ENCODE data around the gene CPNE5. TPM values are rescaled to one million over a fixed set of nuclear protein-coding genes. Genes with fewer than 3 reads are reported as not detected.

Gene CPNE5
- total RNA-seq, 1 experiment from 2014 or later = 0.37 TPM

- Histone ChIP-seq H2AFZ (no peak overlapping the region), H3K27ac (no peak overlapping the region), H3K4me1 (replicated peaks; ENCODE audit: insufficient read depth) (peaks cover 18% of the 10 kb centered on the region), H4K20me1 (ENCODE audit: insufficient read depth) (no peaks in the 10 kb centered on the region), H3K79me2 (ENCODE audit: low read depth) (no peaks in the 10 kb centered on the region), H3K27me3 (ENCODE audit: insufficient read depth, low read depth) (no peaks in the 10 kb centered on the region), H3F3A (ENCODE audit: insufficient read depth, low read depth) (peaks cover 20% of the 10 kb centered on the region), H3K9me3 (ENCODE audit: insufficient read depth, low read depth) (no peaks in the 10 kb centered on the region), H3K4me3 (no peak overlapping the region), H3K36me3 (ENCODE audit: low read depth) (no peaks in the 10 kb centered on the region), H3K9me2 (ENCODE audit: insufficient read depth) (no peaks in the 10 kb centered on the region), H3K4me2 (no peak overlapping the region)
- intact Hi-C loops (cut with micrococcal nuclease; ENCODE audit: unreplicated experiment) = no loop called here
- no peak for DNase-seq
- TF ChIP-seq EZH2 (IDR thresholded peaks at IDR 0.05; ENCODE audit: low read depth) = no peak
- TF ChIP-seq CTCF (conservative IDR thresholded peaks at IDR 0.05) = no peak
- ChIA-PET POLR2A (ENCODE audit: unreplicated experiment) (no interaction called here), CTCF (interaction anchor here (0.6 to 3.3 kb wide), 9 partner anchors 11 to 448 kb away, joined by 3 to 17 read pairs (median 3); partner anchors contain the start of gene CDKN1A)
- no TSS peak for BruUV-seq (replicated peaks)
Observed at GRCh38 chr6:36765190-36765589, 74.1 kb downstream of the CPNE5 start.

- no TSS peak for BruUV-seq (replicated peaks)
- Histone ChIP-seq H3K36me3 (ENCODE audit: low read depth) (no peaks in the 10 kb centered on the region), H3K4me2 (no peak overlapping the region), H3K27ac (no peak overlapping the region), H4K20me1 (ENCODE audit: insufficient read depth) (no peaks in the 10 kb centered on the region), H3K79me2 (ENCODE audit: low read depth) (no peaks in the 10 kb centered on the region), H3K9me3 (ENCODE audit: insufficient read depth, low read depth) (no peaks in the 10 kb centered on the region), H3F3A (ENCODE audit: insufficient read depth, low read depth) (no peaks in the 10 kb centered on the region), H3K4me3 (no peak overlapping the region), H3K4me1 (replicated peaks; ENCODE audit: insufficient read depth) (no peaks in the 10 kb centered on the region), H2AFZ (no peak overlapping the region), H3K9me2 (ENCODE audit: insufficient read depth) (no peaks in the 10 kb centered on the region), H3K27me3 (ENCODE audit: insufficient read depth, low read depth) (no peaks in the 10 kb centered on the region)
- CTCF ChIA-PET = interaction anchor here (0.6 kb wide), 2 partner anchors 152 to 547 kb away, joined by 6 to 9 read pairs; no protein-coding TSS in a partner anchor
- POLR2A ChIA-PET (ENCODE audit: unreplicated experiment) = no interaction called here
- no peak for DNase-seq
- intact Hi-C loops (cut with micrococcal nuclease; ENCODE audit: unreplicated experiment) = no loop called here
- TF ChIP-seq CTCF (conservative IDR thresholded peaks at IDR 0.05) (no peak), EZH2 (IDR thresholded peaks at IDR 0.05; ENCODE audit: low read depth) (no peak)
Observed at GRCh38 chr6:36762123-36762522, 77.1 kb downstream of the CPNE5 start.

- Histone ChIP-seq H3K27ac (no peak overlapping the region), H3K36me3 (ENCODE audit: low read depth) (no peaks in the 10 kb centered on the region), H3K27me3 (ENCODE audit: insufficient read depth, low read depth) (no peaks in the 10 kb centered on the region), H3K79me2 (ENCODE audit: low read depth) (no peaks in the 10 kb centered on the region), H3K9me3 (ENCODE audit: insufficient read depth, low read depth) (no peaks in the 10 kb centered on the region), H4K20me1 (ENCODE audit: insufficient read depth) (no peaks in the 10 kb centered on the region), H2AFZ (no peak overlapping the region), H3K9me2 (ENCODE audit: insufficient read depth) (no peaks in the 10 kb centered on the region), H3K4me3 (no peak overlapping the region), H3F3A (ENCODE audit: insufficient read depth, low read depth) (no peaks in the 10 kb centered on the region), H3K4me2 (no peak overlapping the region), H3K4me1 (replicated peaks; ENCODE audit: insufficient read depth) (peaks cover 7% of the 10 kb centered on the region)
- intact Hi-C loops (cut with micrococcal nuclease; ENCODE audit: unreplicated experiment) = no loop called here
- TF ChIP-seq CTCF (conservative IDR thresholded peaks at IDR 0.05) (no peak), EZH2 (IDR thresholded peaks at IDR 0.05; ENCODE audit: low read depth) (no peak)
- CTCF ChIA-PET = interaction anchor here (0.6 kb wide), 2 partner anchors 137 to 734 kb away, joined by 6 to 21 read pairs; no protein-coding TSS in a partner anchor
- DNase-seq = no peak
- POLR2A ChIA-PET (ENCODE audit: unreplicated experiment) = interaction anchor here (0.6 kb wide), 1 partner anchor 343 kb away, joined by 3 read pairs; no protein-coding TSS in a partner anchor
- BruUV-seq (replicated peaks) = no TSS peak
Observed at GRCh38 chr6:36760685-36761435, 78.4 kb downstream of the CPNE5 start.

Measured in PC-9 (cell line).